Activated CD4-positive, alpha-beta T cell treated with anti-CD3 and anti-CD28 coated beads, Interleukin-2, amount 50 U/mL, for 48 hours (primary cell): ENCODE results near the gene RIOX2.

Experiments used
- DNase-seq, 2 experiments: peaks; one replicate each; pipeline ENCODE4 v3.0.0-alpha.2; 2020

Gene RIOX2

GRCh38 chr3:97901313-97902248 is 70.7 kb downstream of the RIOX2 start:
- DNase-seq = no peak

GRCh38 chr3:97899331-97899730 is 72.9 kb downstream of the RIOX2 start:
- DNase-seq = no peak

GRCh38 chr3:97896547-97896946 is 75.7 kb downstream of the RIOX2 start:
- no peak for DNase-seq

GRCh38 chr3:97896129-97896528 is 76.1 kb downstream of the RIOX2 start:
- no peak for DNase-seq

GRCh38 chr3:97895216-97895615 is 77.0 kb downstream of the RIOX2 start:
- no peak for DNase-seq

- no peak for DNase-seq
These were observed 79.4 kb downstream of the RIOX2 start for GRCh38 chr3:97892852-97893251.
